Activated CD4-positive, alpha-beta T cell treated with anti-CD3 and anti-CD28 coated beads, Interleukin-2, Interleukin-6, amounts not matched to agents 100 ng/mL and 50 ng/mL, durations not matched to agents 16 hours and 8 hours (primary cell): ENCODE data around the gene TMEM240.
"Not testable (repeated sequence)": the region's sequence is repeated elsewhere in the genome, so short reads cannot be mapped to it uniquely, and the experiment has no call there.

Experiments
- DNase-seq: peaks from one replicate; pipeline ENCODE4 v3.0.0-alpha.2; 2020

TMEM240 gene

DNA sequence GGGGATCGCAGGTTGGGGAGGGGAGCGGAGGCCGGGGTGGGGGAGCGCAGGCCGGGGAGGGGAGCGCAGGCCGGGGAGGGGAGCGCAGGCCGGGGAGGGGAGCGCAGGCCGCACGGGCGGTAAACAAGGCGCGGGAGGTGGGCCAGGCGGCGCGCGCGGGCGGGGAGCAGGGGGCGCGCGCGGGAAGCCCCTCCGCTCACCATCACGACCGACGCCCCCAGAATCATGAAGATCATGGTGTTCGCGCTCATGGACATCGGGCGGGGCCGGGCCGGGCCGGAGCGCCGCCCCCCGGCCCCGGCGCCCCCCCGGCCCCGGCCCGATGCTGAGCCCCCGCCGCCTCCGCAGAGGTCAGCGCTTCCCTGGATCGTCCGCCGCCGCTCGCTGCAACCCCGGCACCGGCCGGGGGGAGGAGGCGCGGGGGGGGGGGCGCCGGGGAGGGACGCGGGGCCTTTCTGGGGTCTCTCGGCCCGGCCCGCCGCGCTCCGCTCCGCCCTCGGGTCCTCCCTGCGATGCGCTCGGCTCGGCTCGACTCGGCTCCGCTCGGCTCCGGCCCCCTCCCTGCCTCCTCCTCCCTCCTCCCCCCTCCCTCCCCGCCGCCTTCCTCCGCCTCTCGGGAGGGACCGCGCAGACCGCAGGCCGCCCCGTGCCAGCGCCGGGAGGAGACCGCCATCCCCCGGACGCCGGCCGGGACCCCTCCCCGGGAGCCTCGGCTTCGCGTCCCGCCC, at the start of gene TMEM240:
Gene TMEM240, minus strand, starts transcription at position 535 of the 728 bp plus-strand sequence. Its CDS starts 278 bp downstream, at position 257.
- peak; percentile 58 for DNase-seq

DNA sequence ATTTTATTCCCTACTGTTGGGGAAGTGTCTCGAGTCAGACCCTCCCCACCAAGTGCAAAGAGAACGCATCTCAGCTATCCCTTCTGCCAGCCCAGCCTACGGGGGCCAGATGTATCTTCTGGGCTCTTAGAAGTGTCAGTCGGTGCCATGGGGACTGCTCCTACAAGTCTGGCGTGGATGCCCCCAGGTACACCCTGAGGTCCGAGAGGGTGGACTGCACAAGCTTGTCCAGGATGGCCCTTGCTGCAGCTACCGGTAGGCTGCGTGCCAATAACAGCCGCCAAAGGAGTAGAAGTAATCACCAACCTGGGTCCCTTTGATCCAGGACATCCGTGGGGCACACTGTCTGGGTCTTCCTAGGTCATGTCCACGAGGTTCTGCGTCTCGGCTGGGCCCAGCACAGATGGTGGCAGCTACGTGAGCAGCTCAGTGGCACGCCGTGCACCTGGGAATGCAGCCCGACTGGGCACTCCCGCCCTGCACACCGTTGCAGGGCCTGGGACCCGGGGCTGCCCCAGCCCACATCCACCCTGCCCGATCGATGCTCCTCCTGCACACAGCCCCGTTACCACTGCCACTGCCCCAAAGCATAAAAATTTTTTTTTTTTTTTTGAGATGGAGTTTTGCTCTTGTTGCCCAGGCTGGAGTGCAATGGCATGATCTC, 43.1 kb upstream of the TMEM240 start:
- no peak for DNase-seq

DNA sequence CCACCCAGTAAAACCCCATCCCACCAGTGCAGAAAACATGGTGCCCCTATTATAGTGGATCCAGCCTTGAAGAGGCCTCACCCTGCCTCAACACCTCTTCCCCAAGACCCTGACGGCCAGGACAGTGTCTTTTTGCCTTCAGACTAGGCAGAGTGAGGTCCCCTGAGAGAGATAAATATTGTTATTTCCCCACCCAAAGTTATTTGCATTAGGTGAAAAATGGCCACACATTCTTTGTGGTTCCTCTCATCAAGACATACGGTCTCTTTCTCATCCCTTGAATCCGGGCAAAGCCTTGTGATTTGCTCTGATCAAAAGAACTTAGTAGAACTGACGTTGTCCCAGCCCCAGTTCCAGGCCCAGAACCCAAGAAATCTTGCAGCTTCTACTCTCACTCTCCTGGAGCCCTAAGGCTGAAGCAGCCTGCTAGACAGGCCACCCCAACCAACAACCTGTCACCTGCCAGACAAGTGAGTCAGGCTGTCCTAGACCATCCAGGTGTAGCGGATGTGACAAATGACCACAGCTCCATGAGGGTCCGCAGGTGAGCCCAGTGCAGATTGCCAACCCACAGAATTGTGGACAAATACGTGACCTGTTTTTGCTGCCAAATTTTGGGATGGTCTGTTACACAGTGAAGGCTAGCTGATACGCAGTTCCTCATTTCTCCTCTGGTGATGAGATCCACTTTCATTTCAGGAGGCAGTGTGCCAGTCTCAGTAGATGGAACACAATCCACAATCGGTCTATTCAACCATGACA, 42.3 kb upstream of the TMEM240 start:
- DNase-seq: no peak

DNA sequence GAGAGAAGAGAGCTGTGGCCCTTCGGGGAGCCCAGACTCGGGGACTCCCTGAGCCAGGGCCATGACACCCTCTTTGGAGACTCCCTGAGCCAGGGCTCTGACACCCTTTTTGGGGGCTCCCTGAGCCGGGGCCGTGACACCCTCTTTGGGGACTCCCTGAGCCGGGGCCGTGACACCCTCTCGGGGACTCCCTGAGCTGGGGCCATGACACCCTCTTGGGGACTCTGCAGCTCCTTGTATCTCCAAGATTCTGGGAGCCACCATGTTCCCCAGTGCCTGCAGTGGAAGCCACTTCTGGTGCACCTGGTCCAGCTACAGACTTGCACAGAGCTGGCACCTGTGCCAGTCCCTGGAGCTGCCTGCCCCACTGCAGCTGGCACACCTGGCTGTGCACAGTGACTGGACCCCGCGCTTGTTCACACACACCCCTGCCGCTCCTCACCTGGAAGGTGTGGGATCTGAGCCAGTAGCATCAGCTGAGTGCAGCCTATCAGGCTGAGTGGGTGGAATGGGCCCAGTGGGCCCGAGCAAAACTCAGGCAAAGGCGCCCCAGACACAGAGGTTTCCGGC, 38.0 kb upstream of the TMEM240 start:
- DNase-seq: no peak

DNA sequence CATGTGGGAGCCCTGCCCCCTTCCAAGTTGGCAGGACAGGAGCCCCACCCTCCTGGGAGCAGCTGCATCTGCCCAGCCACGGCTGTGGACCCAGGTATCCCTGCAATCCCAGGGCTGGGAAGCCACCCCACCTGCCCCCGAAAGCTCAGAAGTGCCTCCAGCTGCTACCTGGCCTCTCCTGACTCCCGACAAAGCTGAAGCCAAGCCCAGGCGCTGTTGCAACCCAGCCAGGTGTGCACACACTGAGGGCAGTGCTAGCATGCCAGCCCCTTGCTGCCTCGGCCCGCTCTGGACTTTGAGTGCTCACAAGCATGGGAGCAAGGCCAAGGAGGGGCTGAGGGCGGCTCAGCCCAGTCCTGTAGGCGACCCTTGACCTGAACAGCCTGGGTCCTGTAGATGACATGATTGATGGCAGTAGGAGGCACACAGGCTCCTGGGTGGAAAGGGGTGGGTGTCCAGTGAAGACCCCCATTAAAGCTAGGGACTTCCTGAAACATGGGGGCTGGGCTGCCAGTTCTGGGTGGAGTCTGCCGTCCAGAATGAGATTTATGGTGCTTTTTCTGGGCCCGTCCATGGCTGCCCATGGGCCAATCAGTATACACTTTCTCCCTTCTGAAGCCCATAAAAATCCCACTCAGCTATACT, 37.1 kb upstream of the TMEM240 start:
- no peak for DNase-seq

DNA sequence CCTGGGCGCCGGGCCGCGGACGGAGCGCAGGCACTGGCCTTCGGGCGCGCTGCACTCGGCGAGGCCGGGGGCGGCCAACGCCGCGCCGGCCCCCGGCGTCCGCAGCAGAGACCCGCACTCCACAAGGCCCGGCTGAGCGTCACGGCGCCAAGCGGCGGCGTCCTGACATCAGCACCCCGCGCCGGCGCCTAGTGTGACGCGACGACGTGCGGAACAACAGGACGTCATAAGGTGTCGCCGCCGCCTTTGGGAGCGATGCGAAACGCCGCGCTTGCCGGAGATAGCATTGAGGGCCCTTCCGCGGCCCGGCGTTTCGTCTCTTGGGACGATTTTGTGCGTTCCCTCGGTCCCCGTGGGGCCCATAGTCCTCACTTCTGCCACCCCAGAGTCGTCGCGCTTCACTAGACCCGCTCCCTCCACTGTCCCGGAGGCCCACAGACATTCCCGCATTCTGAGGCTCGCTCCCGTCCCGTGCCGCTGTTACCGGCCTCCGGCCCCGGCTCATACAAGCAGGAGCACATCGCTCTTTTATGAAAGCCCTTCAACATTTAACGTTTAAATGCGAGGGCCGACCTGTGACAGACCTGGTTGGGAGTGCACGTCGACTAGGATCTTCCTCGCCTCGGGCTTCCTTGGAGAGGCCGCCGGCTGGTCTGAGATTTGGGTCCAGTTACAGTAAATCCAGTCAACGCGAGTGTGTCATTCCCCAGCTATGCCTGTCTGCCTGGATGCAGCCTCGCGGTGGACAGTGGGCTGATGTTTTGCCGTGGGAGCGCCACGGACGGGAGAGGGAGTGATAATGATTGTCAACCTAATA, 34.5 kb upstream of the TMEM240 start, which contains the start of gene SSU72:
Gene SSU72, minus strand, starts transcription at position 143 of the 817 bp plus-strand sequence. CDS start 306 bp downstream, outside the sequence.
- peak; percentile 95 for DNase-seq

DNA sequence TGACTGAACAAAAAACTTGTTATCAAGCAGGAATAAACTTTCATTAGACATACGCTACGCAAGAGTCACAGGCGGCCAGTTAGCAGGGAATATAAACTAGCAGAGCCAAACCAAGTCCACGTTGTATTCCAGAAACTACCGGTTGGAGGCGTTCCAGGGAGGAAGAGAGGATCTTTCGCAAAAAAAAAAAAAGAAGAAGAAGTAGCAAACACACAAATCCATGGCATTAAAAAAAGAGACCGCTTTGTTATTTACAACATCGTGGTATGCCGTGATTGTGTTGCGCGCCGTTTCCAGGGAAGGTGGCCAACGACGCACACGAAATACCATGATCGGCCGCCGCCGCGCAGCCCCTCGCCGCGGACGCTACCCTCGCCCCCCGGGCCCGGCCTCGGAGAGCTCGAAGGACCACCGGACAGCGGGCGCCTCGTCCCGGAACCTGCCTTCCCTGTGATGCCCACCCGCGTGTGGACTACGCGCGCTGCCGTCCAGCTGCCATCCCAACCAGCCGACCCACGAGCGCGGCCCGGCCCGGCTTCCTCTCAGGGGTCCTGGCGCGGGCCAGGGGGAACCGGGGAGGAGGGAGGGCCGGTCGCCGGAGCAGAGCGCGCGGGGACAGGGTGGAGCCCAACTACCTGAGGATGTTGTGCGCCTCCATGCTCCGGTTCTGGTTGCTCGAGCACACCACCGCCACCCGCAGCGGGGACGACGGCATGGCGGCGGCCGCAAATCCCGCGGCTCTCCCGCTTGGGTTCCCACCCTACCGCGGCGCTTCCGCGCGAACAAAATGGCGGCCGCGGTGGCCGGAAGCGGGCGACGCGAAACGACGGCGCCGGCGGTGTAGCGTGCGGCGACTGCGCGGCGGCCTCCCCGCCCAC, 33.7 kb upstream of the TMEM240 start:
- DNase-seq: peak; percentile 75

DNA sequence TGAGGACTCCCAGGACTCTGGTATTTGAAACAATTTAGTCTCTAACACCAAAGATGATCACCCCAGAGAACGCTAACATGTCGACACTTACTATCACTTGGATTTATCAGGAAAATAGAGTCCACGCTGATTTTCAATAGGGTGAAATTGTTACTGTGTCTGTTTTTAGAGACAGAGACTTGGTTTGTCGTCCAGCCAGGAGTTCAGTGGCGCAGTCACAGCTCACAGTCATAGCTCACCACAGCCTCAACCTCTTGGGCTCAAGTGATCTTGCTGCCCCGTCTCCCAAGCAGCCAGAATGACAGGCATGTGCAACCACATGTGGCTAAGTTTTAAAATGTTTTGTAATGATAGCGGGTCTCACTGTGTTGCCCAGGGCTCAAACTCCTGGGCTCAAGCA, 28.9 kb upstream of the TMEM240 start:
- DNase-seq: no peak

DNA sequence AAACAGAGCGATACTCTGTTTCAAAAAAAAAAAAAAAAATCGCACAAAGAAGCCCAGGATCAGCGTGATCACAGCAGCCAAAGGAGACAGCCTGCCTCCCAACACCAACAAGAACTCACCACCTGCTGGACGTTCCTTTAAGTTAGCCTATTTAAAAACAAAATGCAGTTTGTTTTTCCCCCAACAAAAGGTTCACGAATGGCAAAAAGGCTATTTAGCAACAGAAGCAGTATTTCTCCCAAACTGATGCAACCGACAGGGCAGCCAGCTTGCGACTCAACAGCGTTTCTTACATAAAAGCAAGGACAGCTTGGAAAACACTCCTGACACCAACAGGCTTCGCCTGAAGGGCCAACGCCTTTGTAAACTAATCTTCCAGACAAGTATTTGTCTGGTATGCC, 27.5 kb upstream of the TMEM240 start:
- no peak for DNase-seq

DNA sequence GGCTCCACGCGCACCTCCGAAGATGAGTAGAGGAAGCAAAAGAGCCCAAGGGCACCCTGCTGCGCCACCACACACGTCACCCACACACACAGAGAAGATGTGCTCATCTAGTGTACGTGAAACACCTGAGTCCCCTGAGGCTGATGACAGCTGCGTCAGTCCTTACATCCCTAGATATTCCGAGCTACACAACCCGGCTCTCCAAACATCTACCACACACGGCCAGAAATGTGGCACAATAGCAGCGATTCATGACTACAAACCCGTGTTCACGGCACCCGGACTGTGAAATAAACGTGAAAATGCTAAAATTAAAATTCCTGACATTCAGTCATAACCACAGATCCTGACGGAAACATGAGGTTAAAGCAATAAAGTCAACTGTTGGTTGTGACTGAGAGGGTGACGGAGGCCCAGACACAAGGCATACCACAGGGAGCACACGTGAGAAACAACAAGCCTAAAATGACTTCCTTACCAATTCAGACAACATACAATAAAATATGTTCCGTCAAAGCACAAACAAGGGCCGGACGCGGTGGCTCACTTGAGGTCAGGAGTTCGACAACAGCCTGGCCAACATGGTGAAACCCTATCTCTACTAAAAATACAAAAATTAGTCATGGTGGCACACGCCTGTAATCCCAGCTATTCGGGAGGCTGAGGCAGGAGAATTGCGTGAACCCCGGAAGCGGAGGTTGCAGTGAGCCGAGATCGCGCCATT, 26.9 kb upstream of the TMEM240 start:
- no peak for DNase-seq

DNA sequence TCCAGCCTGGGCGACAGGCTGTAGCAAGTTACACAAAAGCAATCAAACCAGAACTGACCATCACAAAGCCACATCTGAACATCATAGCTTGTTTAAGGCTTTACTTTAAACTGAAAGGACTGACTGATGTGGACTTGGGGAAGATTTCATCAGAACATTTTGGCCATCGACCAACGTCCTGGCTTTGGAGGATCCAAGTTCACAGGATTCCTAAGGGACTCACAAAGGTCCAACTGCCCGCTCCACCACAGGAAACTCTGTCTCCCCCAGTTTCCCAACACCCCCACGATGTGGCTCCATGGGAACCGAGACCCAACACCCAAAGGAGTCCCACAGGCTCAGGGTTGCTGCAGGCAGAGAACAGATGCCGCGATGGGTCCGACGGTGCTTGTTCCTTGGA, 24.9 kb upstream of the TMEM240 start:
- DNase-seq: no peak

DNA sequence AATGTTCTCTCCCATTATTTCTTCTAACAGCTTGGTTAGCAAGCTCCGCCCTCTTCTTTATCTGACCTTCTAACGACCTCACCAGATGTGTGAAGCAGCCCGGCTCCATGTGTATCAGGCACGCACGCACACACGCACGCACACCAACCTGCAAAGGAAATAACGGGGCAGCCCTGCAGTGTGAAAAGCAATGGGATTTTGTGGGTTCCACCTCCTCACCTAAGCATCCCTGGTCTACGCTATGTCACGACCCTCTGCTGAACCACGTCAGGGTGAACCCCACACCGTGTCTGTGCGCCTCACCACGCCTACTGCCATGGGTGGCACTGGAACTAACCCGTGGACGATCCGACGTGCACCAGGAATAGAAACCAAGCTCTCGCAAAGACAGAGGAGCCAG, 23.8 kb upstream of the TMEM240 start:
- no peak for DNase-seq

DNA sequence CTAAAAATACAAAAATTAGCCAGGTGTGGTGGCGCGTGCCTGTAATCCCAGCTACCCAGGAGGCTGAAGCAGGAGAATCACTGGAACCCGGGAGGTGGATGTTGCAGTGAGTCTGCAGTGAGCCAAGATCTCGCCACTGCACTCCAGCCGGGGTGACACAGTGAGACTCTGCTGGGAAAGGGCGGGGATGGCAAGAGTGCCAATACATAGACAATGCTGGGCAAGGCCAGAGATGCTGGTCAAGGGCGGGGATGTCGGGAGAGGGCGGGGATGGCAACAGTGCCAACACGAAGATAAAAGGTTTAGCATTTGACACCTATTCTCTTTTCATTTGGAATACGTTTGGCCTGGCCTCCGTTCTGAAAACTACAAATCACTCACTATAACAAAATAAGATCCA, 23.3 kb upstream of the TMEM240 start:
- no peak for DNase-seq

DNA sequence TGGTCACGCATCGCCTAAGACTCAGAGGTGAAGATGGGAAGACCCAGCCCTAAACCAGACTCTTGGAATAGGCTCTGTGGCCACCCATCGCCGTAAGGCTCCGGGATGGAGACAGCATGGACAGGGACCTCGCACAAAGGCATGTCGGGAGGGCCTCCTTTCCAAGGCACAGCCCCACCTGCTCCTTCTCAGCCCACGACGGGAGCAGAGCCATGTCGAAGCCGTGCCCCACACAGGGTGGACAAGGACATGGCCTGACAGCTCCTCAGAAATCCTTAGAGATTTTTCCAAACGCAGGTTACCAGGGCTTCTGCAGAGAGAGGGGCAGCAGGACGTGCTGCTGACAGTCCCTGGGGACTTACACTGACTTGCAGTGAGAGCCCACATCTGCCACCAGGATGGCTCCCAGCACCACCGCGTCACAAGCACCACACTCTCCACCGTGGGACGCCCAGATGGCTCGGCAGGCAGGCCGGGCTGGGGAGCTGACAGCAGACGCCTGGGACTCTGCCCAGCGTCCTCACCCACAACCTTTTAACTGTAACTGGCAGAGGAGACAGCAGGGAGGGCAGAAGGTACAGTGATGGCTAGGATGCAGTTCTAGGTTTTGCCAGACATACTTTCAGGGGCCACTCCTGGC, 22.3 kb upstream of the TMEM240 start:
- no peak for DNase-seq

DNA sequence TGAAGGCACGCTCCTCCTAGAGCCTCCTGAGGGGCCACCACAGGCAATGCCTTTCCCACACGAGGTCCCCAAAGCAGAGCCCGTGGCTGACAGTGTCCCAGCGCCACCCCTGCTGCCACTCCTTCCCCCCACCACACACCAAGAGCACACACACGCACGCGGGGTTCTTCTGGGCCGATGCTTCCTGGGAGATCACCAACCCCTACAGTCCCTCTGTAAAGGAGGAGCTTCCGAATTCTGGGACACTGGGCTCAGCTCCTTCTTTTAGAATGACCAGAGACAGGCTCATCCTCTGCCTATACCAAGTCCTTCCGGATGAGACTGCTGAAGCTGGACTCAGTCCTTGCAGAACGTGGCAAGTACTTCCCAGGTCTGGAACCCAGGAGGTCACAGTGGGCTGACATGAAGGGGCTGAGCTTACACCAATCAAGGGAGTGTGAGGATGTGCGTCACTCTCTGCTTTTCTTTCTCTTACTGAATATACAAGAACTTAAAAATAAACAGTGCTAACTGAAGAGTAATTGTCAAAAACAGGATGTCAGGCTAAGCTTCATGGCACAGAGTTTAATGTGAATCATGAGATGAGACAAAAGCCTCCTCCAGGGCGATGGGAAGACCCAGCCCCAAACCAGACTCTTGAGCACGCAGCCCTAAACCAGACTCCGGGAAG, 21.5 kb upstream of the TMEM240 start:
- no peak for DNase-seq

DNA sequence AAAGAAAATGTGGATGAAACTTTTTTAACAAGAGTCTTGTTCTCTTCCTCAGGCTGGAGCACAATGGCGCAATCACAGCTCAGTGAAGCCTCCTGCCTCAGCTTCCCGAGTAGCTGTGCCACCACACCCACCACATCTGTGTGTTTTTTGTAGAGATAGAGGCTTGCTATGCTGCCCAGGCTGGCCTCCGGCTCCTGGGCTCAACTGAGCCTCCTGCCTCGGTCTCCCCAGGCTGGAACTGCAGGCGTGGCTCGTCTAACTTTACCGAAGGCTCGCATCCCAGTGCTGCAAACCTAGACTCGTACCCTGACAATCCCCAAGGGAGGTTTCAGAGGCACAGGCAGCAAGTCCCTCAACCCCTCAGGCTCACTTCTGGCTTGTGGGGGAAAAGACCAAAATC, 19.8 kb upstream of the TMEM240 start:
- no peak for DNase-seq

DNA sequence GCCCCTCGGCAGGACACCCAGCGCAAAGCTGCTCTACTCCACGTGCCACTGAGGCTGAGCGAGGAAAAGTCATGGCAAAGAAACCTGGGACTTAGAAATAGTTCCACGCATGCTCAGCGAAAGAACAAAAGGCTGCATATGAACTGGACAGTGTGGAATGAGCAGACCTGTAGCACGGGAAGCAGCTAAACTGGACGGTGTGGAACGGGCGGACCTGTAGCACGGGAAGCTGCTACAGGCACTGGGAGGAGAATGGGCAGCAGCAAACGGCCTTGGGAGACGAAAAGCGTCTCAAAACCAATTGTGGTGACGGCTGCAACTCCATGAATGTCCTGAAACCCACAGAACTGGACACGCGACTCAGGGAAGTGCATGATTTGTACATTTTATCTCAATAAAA, 18.6 kb upstream of the TMEM240 start:
- DNase-seq: no peak

DNA sequence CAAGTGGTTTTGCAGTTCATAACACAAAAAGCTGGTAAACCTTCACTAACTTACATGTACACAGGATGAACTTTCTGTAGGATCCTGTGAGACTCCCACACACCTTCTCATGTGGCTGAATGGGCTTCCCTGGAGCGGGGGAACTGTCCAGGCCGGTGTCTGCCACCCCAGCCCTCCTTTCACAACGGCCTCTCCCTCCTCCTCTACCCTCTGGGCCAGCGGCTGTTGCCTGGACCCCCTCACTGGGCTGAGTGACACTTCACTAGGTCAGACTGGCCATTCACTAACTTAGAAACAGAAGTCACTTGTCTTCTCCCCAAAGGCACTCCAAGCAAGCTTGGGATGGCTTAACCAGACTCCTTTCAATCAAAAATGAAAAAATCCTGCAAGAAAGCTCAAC, 18.2 kb upstream of the TMEM240 start:
- no peak for DNase-seq

DNA sequence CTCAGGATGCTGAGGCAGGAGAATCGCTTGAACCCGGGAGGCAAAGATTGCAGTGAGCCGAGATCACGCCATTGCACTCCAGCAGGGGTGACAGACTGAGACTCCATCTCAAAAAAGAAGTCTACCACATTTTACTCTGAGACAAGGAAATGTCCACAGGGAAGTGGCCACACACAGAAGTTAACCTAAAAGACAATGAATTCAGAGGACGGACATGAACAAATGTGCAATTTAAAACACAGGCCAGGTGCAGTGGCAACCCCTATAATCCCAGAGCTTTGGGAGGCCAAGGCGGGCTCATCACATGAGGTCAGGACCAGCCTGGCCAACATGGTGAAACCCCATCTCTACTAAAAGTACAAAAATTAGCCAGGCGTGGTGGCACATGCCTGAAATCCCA, 17.3 kb upstream of the TMEM240 start:
- not testable (repeated sequence) for DNase-seq
